Liver (tissue), 9 donors: ENCODE results near the gene PLD2. TPM values are rescaled to one million over a fixed set of nuclear protein-coding genes. Genes with fewer than 3 reads are reported as not detected.

Experiments
- DNase-seq: peaks from one replicate; pipeline ENCODE4 v3.0.0-alpha.2; 2017; ENCODE audit warnings: low spot score
- H3K27ac ChIP-seq, 2 donors: one replicate each; pipeline ENCODE4 v1.7.0; 2013; ENCODE audit warnings: inconsistent platforms in 2 of 2, low read length in 2 of 2, control low read depth in 1 of 2, low read depth in 1 of 2, mild to moderate bottlenecking in 1 of 2
- H3K27me3 ChIP-seq, 4 donors: one replicate each; pipeline versions ENCODE4 v1.6.1 to v1.7.0; 2013; ENCODE audit warnings: low read length in 3 of 4, inconsistent platforms in 1 of 4, mild to moderate bottlenecking in 1 of 4, moderate library complexity in 1 of 4; ENCODE audit not compliant: control insufficient read depth in 4 of 4, insufficient read depth in 4 of 4
- H3K36me3 ChIP-seq, 4 donors: one replicate each; pipeline versions ENCODE4 v1.6.1 to v1.7.0; 2013; ENCODE audit warnings: low read length in 3 of 4, mild to moderate bottlenecking in 3 of 4, low read depth in 1 of 4, moderate library complexity in 1 of 4; ENCODE audit not compliant: control insufficient read depth in 4 of 4, insufficient read depth in 3 of 4
- H3K4me1 ChIP-seq, 4 donors: one replicate each; pipeline versions ENCODE4 v1.6.1 to v1.7.0; 2013; ENCODE audit warnings: low read length in 3 of 4, mild to moderate bottlenecking in 3 of 4, moderate library complexity in 1 of 4; ENCODE audit not compliant: control insufficient read depth in 4 of 4, insufficient read depth in 4 of 4
- H3K4me3 ChIP-seq, 3 donors: one replicate each; pipeline versions ENCODE4 v1.6.1 to v1.7.0; 2013; ENCODE audit warnings: low read length in 3 of 3, control low read depth in 1 of 3, low read depth in 1 of 3, mild to moderate bottlenecking in 1 of 3
- H3K9ac ChIP-seq, 2 donors: one replicate each; pipeline ENCODE4 v1.7.0; 2013; ENCODE audit warnings: low read length in 2 of 2, mild to moderate bottlenecking in 2 of 2, moderate library complexity in 2 of 2, control low read depth in 1 of 2, low read depth in 1 of 2
- H3K9me3 ChIP-seq, 4 donors: one replicate each; pipeline versions ENCODE4 v1.6.1 to v1.7.0; 2013; ENCODE audit warnings: low read length in 3 of 4; ENCODE audit not compliant: control insufficient read depth in 4 of 4
- EGR1 ChIP-seq, 2 donors: IDR thresholded peaks; 2 replicates each; pipeline ENCODE4 v1.6.1; 2016 to 2018; ENCODE audit warnings: antibody characterized with exemption in 2 of 2, low read depth in 2 of 2
- FOXA1 ChIP-seq: IDR thresholded peaks from 2 replicates; pipeline ENCODE4 v1.6.1; 2016; ENCODE audit warnings: antibody characterized with exemption
- FOXA2 ChIP-seq: IDR thresholded peaks from 2 replicates; pipeline ENCODE4 v1.6.1; 2016; ENCODE audit warnings: antibody characterized with exemption
- GABPA ChIP-seq, 2 donors: IDR thresholded peaks in 1 of 2; conservative IDR thresholded peaks in 1 of 2; 2 replicates each; pipeline ENCODE4 v1.6.1; 2016; ENCODE audit warnings: antibody characterized with exemption in 2 of 2, mild to moderate bottlenecking in 1 of 2, moderate library complexity in 1 of 2
- HNF4A ChIP-seq, 2 donors: conservative IDR thresholded peaks; 2 replicates each; pipeline ENCODE4 v1.6.1; 2016; ENCODE audit warnings: antibody characterized with exemption in 2 of 2, mild to moderate bottlenecking in 2 of 2
- HNF4G ChIP-seq: IDR thresholded peaks from 2 replicates; pipeline ENCODE4 v1.6.1; 2016; ENCODE audit warnings: antibody characterized with exemption
- JUND ChIP-seq, 2 donors: IDR thresholded peaks; 2 replicates each; pipeline ENCODE4 v1.6.1; 2016; ENCODE audit warnings: antibody characterized with exemption in 2 of 2
- NR2F2 ChIP-seq: IDR thresholded peaks from 2 replicates; pipeline ENCODE4 v1.6.1; 2016; ENCODE audit warnings: antibody characterized with exemption
- RAD21 ChIP-seq, 2 donors: IDR thresholded peaks; 2 replicates each; pipeline ENCODE4 v1.6.1; 2016; ENCODE audit warnings: antibody characterized with exemption in 2 of 2, mild to moderate bottlenecking in 2 of 2
- SP1 ChIP-seq: IDR thresholded peaks from 2 replicates; pipeline ENCODE4 v1.6.1; 2018; ENCODE audit warnings: antibody characterized with exemption, mild to moderate bottlenecking
- TAF1 ChIP-seq: conservative IDR thresholded peaks from 2 replicates; pipeline ENCODE4 v1.6.1; 2016; ENCODE audit warnings: antibody characterized with exemption, mild to moderate bottlenecking
- YY1 ChIP-seq: IDR thresholded peaks from 2 replicates; pipeline ENCODE4 v1.6.1; 2016; ENCODE audit warnings: antibody characterized with exemption, mild to moderate bottlenecking
- WGBS: extraction: QIAGEN DNeasy Blood & Tissue Kit; methylation state at CpG from one replicate; pipeline ENCODE4 v1.1.7; 2013; 5-methylcytosine and 5-hydroxymethylcytosine counted together
- polyA plus RNA-seq, 2 donors: library from polyadenylated mRNA; stranded (reverse) in 1 of 2; unstranded in 1 of 2; fragments of 200-250 nt in 1 of 2; fragments of >200 nt in 1 of 2; fragmentation: Nextera tagmentation in 1 of 2; extraction: Ambion mirVana in 1 of 2; gene quantifications; one replicate each; pipeline versions ENCODE4 v1.2.1 to v1.2.3, GENCODE V29; 2013 to 2015
- total RNA-seq, 2 donors: library from RNA; depleted of rRNA; stranded (reverse); fragments of >200 nt; gene quantifications; one replicate each; pipeline ENCODE4 v1.2.3, GENCODE V29; 2014
- TF ChIP-seq, protein P1 (sequence below): fragments of 150-350 bp; IDR thresholded peaks from 2 replicates; pipeline ENCODE4 v1.5.1; 2017; ENCODE audit warnings: improper control_type of control experiment, low read depth, low read length; ENCODE audit not compliant: missing input control
- TF ChIP-seq, protein P2 (sequence below): IDR thresholded peaks from 2 replicates; pipeline ENCODE4 v1.6.1; 2016; ENCODE audit warnings: antibody characterized with exemption, mild to moderate bottlenecking
- TF ChIP-seq, protein P3 (sequence below): IDR thresholded peaks from 2 replicates; pipeline ENCODE4 v1.6.1; 2016; ENCODE audit warnings: antibody characterized with exemption
- TF ChIP-seq, protein P4 (sequence below): IDR thresholded peaks from 2 replicates; pipeline ENCODE4 v1.6.1; 2016; ENCODE audit warnings: antibody characterized with exemption
- donor health status: healthy.
- donor health status: healthy.
- donor health status: healthy.
- donor health status: healthy.
- donor health status: healthy.

PLD2 gene
- total and polyA plus RNA-seq, 4 donors, result 3.5 to 15.8 (median 5.8) TPM

DNA sequence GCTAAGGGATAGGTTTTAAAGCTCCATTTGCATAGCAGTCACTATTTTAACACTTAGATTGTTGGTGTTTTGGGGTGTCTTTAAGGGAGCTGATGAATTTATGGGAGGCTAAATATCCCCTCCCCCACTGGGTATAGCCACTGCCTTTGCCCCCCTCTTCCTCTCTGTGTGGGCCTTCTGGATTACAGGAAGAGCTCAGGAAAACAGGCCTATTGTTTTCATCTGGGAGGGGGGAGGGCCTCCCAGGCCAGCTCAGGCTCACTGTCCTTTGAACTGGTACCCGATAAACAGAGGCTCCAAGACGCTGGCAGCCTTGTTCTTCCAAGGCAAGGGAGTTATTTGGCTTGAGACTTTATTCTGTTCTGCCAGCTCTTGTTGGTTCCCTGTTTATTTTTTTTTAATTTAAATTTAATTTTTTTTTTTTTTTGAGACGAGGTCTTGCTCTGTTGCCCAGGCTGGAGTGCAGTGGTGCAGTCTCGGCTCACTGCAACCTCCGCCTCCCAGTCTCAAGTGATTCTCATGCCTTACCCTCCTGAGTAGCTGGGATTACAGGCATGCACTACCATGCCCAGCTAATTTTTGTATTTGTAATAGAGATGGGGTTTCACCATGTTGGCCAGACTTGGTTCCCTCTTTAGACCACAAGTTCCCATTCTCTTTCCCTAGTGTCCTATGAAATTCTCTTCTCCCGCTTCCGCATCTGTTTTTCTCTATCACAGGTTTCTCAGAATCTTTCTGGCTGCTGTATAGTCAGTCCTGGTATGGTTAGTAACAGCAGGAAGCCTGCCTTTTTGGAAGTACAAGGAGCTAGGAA lies 51.3 kb downstream of the PLD2 start:
- TF ChIP-seq RAD21 (IDR thresholded peaks at IDR 0.05) (peak in 1 of 2 donors; percentile 8), TAF1 (no peak), JUND (IDR thresholded peaks at IDR 0.05) (no peak), EGR1 (IDR thresholded peaks at IDR 0.05; ENCODE audit: low read depth in 2 of 2) (no peak), FOXA2 (no peak), NR2F2 (peak; percentile 50), GABPA (IDR thresholded peaks at IDR 0.05 in 1 of 2, conservative IDR thresholded peaks at IDR 0.05 in 1 of 2) (no peak), YY1 (no peak), HNF4G (no peak), HNF4A (conservative IDR thresholded peaks at IDR 0.05) (no peak), SP1 (no peak), FOXA1 (no peak)
- TF ChIP-seq, protein P1, sequence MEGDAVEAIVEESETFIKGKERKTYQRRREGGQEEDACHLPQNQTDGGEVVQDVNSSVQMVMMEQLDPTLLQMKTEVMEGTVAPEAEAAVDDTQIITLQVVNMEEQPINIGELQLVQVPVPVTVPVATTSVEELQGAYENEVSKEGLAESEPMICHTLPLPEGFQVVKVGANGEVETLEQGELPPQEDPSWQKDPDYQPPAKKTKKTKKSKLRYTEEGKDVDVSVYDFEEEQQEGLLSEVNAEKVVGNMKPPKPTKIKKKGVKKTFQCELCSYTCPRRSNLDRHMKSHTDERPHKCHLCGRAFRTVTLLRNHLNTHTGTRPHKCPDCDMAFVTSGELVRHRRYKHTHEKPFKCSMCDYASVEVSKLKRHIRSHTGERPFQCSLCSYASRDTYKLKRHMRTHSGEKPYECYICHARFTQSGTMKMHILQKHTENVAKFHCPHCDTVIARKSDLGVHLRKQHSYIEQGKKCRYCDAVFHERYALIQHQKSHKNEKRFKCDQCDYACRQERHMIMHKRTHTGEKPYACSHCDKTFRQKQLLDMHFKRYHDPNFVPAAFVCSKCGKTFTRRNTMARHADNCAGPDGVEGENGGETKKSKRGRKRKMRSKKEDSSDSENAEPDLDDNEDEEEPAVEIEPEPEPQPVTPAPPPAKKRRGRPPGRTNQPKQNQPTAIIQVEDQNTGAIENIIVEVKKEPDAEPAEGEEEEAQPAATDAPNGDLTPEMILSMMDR, result no peak
- TF ChIP-seq, protein P2, sequence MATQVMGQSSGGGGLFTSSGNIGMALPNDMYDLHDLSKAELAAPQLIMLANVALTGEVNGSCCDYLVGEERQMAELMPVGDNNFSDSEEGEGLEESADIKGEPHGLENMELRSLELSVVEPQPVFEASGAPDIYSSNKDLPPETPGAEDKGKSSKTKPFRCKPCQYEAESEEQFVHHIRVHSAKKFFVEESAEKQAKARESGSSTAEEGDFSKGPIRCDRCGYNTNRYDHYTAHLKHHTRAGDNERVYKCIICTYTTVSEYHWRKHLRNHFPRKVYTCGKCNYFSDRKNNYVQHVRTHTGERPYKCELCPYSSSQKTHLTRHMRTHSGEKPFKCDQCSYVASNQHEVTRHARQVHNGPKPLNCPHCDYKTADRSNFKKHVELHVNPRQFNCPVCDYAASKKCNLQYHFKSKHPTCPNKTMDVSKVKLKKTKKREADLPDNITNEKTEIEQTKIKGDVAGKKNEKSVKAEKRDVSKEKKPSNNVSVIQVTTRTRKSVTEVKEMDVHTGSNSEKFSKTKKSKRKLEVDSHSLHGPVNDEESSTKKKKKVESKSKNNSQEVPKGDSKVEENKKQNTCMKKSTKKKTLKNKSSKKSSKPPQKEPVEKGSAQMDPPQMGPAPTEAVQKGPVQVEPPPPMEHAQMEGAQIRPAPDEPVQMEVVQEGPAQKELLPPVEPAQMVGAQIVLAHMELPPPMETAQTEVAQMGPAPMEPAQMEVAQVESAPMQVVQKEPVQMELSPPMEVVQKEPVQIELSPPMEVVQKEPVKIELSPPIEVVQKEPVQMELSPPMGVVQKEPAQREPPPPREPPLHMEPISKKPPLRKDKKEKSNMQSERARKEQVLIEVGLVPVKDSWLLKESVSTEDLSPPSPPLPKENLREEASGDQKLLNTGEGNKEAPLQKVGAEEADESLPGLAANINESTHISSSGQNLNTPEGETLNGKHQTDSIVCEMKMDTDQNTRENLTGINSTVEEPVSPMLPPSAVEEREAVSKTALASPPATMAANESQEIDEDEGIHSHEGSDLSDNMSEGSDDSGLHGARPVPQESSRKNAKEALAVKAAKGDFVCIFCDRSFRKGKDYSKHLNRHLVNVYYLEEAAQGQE, result no peak
- TF ChIP-seq, protein P3, sequence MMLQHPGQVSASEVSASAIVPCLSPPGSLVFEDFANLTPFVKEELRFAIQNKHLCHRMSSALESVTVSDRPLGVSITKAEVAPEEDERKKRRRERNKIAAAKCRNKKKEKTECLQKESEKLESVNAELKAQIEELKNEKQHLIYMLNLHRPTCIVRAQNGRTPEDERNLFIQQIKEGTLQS, result no peak
- TF ChIP-seq, protein P4, sequence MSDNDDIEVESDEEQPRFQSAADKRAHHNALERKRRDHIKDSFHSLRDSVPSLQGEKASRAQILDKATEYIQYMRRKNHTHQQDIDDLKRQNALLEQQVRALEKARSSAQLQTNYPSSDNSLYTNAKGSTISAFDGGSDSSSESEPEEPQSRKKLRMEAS, result no peak
- WGBS, result 78% methylated on average over 7 of the region's 7 CpGs
- no peak for DNase-seq
- no peak overlapping the region for H3K4me3 ChIP-seq
- H3K36me3 ChIP-seq, result peaks cover 0 to 3% (median 1%) of the 10 kb centered on the region in 4 donors
- no peaks in the 10 kb centered on the region for H3K4me1 ChIP-seq
- H3K27ac ChIP-seq, result peak overlapping the region in 1 of 2 donors; percentile 51
- no peaks in the 10 kb centered on the region for H3K9me3 ChIP-seq
- H3K27me3 ChIP-seq, result no peaks in the 10 kb centered on the region
- H3K9ac ChIP-seq, result no peak overlapping the region

DNA sequence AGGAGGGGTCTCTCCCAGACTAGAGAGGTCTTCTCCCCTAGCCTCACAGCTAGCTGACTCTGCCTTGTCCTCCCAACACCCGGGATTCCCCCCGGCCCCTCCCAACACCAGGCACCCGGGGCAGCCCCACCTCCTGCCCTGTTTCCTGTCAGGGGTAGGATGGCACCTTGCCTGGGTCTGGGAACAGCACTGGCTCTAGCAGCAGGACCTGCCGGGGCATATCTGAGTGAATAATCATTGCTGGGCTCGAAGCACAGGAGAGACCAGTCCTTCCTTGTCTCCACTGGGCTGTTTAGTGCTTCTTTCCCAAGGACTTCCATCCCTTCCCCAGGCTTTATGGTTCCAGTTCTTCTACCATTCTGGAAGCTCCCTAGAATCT lies 51.9 kb downstream of the PLD2 start:
- no peak for DNase-seq
- 49% methylated on average over 5 of the region's 5 CpGs for WGBS
- Histone ChIP-seq H3K9ac (no peak overlapping the region), H3K27me3 (no peaks in the 10 kb centered on the region), H3K4me1 (no peaks in the 10 kb centered on the region), H3K4me3 (no peak overlapping the region), H3K36me3 (peaks cover 0 to 3% (median 1%) of the 10 kb centered on the region in 4 donors), H3K9me3 (no peaks in the 10 kb centered on the region), H3K27ac (peak overlapping the region in 1 of 2 donors; percentile 51)
- TF ChIP-seq GABPA (IDR thresholded peaks at IDR 0.05 in 1 of 2, conservative IDR thresholded peaks at IDR 0.05 in 1 of 2) (no peak), EGR1 (IDR thresholded peaks at IDR 0.05; ENCODE audit: low read depth in 2 of 2) (no peak), JUND (IDR thresholded peaks at IDR 0.05) (no peak), FOXA2 (no peak), YY1 (no peak), RAD21 (IDR thresholded peaks at IDR 0.05) (no peak)
- TF ChIP-seq, protein P3, result no peak
